GM12892 (cell line): ENCODE results near the gene P3H3.

ENCODE experiments used
- POLR2A ChIP-seq: IDR thresholded peaks from 2 replicates; pipeline ENCODE4 v1.6.1; 2011; ENCODE audit warnings: low read depth, low read length, control low read depth
- POLR2AphosphoS5 ChIP-seq: IDR thresholded peaks from 2 replicates; pipeline ENCODE4 v1.6.1; 2011; ENCODE audit warnings: low read depth, low read length, control low read depth
- TAF1 ChIP-seq: IDR thresholded peaks from 2 replicates; pipeline ENCODE4 v1.6.1; 2011; ENCODE audit warnings: low read depth, mild to moderate bottlenecking, control low read depth, low read length, borderline replicate concordance

DNA sequence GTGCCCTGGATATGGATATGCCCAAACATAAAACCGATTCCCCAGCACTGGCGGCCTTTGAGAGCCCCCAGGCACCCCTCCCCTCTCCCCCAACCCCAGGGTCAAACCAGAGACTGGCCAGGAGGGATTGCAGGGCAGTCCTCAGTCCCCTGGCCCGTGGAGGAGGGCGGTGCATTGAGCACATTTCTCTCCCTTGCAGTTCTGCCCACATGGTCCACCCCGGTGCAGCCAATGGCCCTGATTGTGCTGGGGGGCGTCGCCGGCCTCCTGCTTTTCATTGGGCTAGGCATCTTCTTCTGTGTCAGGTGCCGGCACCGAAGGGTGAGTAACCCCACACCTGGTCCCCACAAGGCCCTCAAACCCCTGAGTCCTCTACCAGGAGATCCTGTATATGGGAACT is 10.0 kb upstream of the P3H3 start:
- TF ChIP-seq POLR2A: no peak
- no peak for TF ChIP-seq POLR2AphosphoS5
- TF ChIP-seq TAF1: no peak
